DMS153 (cell line): ENCODE measurements around the gene AGPAT4.
"Not testable (repeated sequence)": the region's sequence is repeated elsewhere in the genome, so short reads cannot be mapped to it uniquely, and the experiment has no call there.

Source experiments
- DNase-seq: peaks from one replicate; lab custom pipeline; 2025; lab: John Stamatoyannopoulos, UW

The AGPAT4 gene, protein sequence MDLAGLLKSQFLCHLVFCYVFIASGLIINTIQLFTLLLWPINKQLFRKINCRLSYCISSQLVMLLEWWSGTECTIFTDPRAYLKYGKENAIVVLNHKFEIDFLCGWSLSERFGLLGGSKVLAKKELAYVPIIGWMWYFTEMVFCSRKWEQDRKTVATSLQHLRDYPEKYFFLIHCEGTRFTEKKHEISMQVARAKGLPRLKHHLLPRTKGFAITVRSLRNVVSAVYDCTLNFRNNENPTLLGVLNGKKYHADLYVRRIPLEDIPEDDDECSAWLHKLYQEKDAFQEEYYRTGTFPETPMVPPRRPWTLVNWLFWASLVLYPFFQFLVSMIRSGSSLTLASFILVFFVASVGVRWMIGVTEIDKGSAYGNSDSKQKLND

DNA sequence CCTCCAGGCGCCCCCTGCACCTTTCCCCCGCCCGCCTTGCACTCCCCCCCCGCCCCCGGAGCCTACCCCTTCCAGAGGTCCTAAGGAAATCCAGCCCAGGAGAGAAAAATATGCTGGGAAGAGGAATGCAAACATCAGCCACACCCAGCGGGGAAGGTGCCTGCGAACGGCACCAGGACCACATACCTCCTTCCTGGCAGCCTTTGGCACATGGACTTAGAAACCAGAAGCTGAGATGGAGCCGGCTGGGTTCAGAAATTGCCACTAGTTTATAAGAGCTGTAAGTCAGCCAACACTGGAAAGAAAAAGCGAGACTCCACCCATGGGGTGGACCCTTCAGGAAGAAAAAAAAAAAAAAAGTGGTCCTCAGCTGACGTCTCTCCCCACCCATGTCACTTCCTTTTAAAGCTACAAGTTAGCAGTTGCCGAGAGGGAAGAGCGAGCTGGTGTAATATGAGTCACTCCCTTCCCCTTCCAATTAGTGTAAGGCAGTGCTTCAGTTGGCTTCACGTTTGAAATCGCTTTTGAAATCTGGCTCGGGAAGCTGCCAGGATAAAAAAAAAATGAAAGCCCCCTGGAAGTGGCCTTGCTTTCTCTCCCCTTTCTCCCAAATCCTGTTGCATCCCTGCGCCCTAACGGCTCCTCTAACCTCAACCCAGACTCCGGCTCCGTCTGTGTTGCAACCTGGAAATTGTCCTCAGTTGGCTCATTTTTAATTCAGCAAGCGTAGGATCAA, at the start of gene AGPAT4:
Gene AGPAT4 (minus strand): TSS at position 310 of the 736 bp plus-strand sequence. CDS start 41,848 bp downstream, outside the sequence.
- DNase-seq = peak; percentile 83

DNA sequence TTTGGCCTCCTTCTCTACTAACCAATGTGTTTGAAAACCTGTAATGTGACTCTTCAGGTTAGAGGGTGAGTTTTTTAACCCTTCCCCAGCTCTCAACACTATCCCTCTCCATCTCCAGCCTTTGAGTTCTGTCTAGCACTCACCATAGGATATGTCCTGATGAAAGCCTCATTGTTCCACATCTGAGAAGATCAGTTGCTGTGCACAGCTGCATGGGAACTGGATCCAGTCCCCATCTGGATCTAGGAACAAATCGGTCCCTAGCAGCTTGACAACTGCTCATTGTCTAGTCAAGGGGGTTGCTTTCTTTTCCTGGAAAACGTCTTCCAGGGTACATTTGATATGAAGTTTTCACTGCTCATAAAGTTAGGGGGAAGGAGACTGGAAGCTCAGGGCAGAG, 45.4 kb upstream of the AGPAT4 start:
- DNase-seq = no peak

DNA sequence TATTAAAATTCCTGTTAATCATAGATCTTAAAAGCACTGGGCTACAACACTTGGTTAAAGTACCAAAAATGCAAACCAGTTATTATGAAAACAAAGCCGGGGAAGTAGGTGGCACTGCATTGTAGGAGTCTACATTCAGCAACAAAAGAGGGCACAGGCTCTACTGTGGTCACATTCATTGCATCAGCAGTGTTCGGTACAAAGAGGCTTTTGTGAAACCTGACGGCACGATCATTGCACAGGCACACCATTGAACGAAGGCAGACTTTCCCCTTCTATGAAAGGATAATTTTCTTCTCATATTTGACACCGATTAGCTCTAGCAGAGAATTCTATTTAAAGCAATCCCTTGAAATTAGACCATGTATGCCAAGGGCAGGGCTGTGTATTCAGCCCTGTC, 44.6 kb upstream of the AGPAT4 start:
- no peak for DNase-seq

DNA sequence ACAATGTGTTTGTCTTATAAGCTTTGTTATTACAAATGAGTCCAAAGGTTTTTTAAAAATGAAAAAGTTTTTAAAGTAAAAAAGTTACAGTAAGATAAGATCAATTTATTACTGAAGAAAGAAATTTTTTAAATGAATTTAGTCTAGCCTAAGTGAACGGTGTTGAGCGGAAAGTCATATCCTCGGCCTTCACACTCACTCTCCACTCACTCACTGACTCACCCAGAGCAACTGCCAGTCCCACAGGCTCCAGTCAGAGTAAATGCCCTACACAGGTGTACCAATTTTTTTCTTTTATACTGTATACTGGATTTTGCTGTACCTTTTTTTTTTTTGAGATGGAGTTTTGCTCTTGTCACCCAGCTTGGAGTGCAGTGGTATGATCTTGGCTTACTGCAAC, 42.7 kb upstream of the AGPAT4 start:
- DNase-seq = no peak

DNA sequence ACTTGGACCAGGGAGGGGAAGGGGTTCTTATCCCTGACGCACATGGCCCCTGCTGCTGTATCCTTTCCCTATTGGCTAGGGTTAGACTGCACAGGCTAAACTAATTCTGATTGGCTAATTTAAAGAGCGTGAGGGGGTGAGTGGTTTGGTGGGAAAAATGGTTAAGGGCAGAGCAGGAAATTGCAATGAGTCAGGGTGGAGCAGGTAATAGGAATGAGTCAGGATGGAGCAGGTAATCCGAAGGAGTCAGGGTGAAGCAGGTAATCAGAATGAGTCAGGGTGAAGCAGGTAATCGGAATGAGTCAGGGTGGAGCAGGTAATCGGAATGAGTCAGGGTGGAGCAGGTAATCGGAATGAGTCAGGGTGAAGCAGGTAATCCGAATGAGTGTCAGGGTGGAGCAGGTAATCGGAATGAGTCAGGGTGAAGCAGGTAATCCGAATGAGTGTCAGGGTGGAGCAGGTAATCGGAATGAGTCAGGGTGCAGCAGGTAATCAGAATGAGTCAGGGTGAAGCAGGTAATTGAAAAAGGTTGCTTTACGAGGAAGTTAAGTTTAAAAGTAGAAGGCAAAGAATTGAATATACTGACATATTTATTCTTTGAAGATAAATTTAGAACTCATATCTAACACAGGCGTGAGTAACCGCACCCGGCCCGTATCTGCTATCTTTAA, 41.5 kb upstream of the AGPAT4 start:
- DNase-seq = not testable (repeated sequence)

DNA sequence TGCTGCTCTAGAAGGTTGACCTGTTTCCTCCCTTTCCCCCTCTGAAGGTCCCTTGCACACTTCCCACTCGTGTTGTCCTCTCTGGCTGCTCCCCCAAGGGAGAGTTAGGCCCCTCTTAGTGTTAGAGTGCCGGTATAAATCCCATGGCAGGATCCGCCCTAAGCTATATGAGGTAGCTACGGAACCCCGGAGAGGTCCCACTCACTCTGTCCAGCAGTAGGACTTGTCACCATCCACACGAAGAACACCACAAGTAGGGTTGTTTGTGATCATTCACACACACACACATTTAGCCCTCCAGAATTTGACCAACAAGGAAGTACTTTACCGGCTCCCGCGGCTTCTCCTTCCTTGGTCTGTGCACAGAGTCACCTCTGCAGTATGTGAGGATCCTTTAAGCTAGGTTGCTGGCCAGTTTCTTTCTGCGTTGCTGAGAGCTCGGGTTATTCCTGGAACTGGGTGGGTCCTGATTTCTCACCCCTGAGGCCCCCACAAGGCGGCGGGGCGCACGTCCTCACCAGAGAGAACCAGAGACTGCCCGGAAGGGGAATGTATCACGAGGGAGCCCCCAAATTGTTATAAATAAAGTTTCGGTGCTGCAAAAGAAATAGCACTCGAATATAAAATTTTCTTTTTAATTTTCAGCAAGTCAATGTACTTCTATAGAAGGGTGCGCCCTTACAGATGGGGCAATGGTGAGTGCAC, 40.8 kb upstream of the AGPAT4 start:
- DNase-seq = not testable (repeated sequence)

DNA sequence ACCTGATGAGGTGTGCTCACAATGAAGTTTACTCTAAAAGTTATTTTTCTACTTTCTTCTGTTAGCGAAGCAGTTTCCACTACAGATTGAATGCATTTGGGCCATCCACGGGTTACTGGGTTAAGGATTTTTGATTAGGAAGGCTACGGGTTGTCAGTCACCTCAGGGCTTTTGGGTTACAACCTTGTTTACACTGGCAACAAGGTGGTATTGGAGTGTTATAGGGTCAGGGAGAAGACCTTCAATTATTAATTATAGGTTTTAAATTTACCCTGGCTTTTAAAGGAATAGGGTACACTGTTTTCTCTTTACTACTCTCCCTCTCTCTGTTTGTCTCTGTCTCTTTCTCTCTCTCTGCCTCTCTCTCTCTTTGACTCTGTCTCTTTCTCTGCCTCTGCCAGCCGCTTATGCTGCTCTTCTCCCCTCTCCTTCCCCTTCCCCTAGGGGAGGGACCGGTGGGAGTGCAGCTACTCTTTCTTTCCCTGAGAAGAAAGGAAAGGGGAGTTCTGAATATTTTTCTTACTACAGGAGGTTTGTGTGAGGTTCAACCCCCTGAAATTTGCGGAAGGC, 40.2 kb upstream of the AGPAT4 start:
- no peak for DNase-seq

DNA sequence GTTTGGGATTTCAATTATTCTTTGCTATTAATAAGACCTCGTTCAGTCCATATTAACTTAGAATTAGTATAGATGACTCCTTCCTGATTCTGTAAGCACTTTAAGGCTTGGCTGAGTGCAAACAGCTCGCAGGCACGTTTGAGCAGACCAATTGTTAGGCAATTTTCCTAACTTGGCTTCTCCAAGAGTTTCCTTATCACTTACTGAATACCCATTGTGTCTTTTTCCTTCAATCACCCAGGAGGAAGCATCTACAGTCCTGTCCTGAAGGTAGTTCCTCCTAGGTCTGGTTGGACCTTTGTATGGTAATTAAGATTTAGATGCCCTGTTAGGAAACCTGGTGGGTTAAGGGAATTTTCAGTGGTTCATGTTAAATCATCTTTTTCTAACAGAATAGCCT, 39.6 kb upstream of the AGPAT4 start:
- DNase-seq = not testable (repeated sequence)

DNA sequence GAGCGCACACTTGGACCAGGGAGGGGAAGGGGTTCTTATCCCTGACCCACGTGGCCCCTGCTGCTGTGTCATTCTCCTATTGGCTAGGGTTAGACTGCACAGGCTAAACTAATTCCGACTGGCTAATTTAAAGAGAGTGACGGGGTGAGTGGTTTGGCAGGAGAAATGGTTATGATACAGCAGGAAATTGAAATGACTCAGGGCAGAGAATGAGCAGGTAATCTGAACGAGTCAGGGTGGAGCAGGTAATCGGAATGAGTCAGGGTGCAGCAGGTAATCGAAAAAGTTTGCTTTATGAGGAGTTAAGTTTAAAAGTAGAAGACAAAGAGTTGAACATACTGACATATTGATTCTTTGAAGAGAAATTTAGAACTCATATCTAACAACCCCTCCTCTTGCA, 35.9 kb upstream of the AGPAT4 start:
- DNase-seq = not testable (repeated sequence)

DNA sequence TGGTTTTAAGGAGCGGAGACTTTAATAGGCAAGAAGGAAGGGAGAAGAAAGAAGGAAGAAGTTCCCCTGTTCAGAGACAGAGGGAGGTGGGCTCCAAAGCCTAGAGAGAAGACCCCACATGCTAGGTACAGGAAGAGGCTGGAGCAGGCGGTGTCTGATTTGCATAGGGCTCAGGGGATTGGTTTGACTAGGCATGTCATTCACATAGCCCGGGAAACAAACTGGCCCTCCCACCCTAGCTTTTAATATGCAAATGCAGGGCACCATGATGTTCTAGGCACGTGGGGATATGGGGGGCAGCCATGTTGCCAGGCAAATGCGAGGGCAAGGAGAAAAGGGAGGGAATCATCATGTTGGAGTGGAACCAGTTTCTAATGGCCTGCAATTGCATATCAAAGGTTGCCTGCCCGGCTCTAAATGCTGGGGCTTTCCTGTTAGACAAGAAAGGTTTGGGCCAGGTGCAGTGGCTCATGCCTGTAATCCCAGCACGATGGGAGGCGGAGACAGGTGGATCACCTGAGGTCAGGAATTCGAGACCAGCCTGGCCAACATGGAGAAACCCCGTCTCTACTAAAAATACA, 34.3 kb upstream of the AGPAT4 start:
- DNase-seq = no peak

DNA sequence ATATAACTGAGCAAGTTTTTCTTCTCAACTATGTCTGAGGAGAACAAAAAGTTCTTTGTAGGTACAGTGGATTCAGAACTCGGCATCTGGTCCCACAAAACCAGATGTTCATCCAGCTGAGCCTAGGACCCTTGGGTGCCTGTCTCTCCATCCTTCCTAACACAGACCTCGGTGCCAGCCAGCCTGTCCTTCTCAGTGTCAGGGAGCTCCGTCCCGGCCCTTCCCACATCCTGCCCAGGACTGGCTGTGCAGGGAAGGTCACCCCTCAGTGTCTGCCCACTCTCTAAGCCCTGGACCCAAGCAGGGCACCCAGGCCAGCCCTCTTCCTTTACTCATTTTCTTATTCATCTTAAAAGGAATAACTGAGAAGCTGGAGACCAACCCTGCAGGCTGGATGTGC, 32.0 kb upstream of the AGPAT4 start:
- DNase-seq = no peak

DNA sequence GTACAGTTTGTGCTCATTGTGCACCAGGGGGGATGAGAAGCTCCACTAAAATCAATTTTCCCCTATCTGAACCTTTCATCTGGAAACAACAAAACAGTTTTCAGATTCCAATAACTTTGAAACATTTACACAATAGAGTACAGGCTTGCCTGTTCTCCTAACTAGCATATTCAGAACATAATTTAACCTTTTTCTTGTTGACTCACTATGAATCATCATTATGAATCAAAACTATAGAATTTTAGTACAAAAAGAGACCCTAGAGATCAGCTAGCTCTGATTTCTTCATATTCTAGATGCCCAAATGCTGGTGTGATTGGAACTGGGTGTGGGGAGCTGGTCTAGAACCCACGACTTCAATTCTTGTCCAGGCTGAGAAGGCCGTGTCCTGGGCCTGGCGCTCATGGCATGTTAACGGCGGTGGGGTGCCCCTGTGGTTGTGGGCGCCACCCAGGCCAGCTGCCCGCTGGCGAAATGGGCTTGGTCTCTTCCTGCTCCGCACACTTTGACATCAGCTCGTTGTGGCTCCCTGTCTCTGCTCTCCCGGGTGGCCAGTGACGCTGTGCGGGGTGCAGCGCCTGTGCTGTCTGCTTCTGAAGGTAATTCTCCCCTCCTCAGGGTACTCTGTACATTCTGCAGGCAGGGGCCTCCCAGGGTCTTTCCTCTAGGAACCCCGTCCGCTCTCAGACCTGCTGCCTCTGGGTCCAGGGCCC, 29.9 kb upstream of the AGPAT4 start:
- DNase-seq = no peak

DNA sequence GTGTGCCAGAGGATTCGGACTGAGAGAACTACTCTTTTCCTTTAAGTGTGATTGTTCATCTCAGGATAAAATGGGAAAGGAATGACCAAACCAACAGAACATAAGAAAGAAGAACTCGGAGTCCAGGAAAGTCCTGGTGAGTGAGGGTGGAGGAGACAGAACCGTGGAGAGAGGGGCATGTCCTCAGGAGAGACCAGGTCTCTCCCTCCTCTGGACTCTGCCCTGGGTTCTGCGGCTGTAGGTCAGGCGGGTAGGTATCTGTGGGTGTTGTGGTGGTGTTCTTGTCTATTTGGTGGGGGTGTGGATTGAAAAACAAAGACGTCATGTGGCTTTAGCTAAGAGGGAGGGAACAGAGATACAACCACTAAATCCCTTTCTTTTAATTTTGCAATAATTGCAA, 29.1 kb upstream of the AGPAT4 start:
- no peak for DNase-seq

DNA sequence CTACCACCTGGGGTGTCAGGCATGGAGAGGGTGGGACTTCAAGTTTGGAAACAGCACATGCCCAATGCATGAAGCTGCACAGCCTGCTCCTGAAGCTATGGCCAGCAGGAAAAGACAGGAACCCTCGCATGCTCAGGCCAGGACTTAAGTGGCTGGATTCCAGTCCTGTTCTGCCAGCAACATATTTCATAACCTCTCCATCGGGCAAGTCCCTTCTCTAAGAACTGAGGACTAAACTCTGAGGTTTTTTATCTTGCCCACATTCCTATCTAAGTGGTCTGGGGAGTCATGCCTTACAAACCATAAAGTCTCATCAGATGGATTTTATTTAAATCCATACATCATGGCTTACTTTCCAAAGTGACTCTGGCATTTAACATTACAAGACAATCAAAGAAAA, 27.5 kb upstream of the AGPAT4 start:
- DNase-seq = no peak

DNA sequence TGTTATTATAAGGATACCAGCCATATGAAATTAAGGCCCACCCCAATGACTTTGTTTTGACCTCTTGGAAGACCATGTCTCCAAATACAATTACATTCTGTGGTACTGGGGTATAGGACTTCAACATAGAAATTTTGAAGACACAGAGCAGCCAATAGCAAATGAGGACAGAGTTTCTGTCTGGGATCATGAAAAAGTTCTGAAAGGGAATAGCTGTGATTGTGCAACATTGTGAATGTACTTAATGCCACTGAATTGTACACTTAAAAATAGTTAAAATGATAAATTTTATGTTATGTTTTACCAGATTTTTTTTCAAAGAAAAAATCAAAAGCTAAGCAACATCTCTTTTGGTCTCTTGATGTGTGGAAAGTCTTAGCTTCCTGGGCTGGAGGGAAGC, 27.0 kb upstream of the AGPAT4 start:
- no peak for DNase-seq

DNA sequence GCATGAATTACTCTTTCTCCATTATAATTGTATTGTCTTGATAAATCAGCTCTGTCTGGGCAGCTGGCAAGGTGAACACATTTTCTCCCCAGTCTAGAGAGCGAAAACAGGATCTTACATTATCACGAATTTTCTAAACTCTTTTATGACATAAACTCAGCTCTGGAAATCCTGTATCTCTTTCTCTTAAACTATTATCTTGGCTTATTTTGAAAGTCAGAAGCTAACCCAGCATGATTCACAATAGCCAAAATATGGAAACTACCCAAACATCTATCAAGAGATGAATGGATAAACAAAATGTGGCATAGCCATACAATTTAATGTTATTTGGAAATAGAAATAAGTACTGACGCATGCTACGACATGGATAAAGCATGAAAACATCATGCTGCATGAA, 25.9 kb upstream of the AGPAT4 start:
- DNase-seq = no peak

DNA sequence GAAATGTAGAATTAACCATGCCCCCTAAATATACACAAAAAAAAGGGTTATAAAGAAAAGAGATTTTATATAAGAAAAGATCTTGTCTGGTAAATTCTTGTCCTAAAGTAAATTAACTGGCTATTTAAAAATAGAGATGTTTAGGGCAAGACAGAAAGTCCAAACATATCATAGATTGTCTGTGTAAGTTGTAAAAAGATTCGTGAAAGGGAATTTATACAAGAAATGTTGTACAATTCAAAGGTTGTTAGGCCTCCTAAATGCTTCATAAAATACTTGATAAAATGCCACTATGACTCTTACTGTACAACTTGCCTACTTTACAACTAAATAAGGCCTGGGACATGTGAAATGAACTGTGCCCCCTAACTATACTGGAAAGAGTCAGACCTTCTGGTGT, 21.9 kb upstream of the AGPAT4 start:
- DNase-seq = no peak

DNA sequence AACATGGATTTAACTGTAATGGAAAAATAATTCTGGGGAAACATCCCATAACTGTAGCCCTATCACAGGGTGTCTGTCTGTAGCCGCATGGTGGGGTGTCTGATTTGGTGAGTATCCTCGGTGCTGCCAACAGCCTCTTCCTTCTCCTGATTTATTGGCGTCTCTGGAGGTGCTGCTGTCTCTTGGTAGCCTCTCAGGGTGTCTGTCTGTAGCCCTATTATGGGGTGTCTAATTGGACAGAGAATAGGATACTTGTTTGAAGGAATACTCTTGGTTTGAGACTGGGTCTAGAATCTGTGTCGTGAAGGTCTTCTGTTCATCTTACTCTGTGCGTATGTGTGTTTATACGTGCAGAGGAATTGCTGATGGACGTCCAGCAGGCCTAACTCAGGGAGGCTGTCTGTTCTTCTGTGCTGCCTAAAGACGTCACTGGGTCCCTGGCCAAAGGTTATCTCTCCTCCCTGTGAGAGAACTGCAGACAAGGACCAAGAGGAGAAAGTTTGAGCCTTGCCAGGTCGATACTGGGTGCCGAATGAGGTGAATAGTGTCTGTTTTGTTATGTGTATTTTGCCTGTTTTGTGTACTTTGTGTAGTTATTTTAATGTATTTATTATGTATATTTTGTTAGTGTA, 18.9 kb upstream of the AGPAT4 start:
- DNase-seq = no peak

DNA sequence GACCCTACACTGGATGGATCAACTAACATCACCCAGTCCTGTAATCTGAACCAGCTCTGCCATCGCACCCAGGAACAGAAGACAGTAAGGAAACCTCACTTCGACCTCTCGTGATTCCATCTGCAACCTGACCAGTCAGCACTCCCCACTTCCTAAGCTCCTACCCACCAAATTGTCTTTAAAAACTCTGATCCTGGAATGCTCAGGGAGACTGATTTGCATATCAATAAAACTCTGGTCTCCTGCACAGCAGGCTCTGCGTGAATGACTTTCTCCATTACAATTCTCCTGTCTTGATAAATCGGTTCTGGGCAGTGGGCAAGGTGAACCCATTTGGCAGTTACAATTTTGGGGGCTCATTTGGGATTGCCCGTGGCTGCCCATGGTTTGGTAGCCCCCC, 18.3 kb upstream of the AGPAT4 start:
- no peak for DNase-seq

DNA sequence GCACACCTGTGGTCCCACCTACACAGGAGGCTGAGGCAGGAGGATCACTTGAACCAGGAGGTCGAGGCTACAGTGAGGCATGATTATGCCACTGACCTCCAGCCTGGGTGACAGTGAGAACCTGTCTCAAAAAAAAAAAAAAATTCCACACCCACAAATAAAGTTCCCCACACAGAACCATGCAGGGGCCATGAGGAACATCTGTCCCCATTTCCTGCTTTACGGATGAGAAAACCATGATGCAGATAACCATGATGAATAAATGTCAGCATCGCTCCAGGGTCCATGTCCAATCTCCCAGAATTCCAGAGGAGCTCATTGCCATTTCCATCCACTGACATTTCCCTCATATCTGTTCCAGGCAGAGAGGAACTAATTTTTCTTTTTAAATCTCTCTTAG, 16.9 kb upstream of the AGPAT4 start:
- DNase-seq = no peak

DNA sequence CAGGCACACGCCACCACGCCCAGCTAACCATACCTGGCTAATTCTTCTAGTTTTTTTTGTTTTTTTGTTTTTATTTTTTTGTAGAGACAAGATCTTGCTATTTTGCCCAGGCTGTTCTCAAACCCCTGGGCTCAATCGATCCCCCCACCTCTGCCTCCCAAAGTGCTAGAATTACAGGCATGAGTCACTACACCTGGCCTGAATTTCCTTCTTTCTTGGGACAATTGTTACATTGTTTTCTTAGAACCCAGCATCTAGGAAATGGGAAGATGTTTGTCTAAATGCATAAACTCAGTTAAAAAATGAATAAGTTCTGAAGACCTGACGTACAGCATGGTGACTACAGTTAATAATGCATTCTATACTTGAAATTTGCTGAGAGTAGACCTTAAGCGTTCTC, 10.8 kb upstream of the AGPAT4 start:
- DNase-seq = no peak
